ENCODE measurements around the gene MXD1.

GRCh38 chr2:69948032-69948962 is 33.4 kb downstream of the MXD1 start:
- TF ChIP-seq CTCF (IDR thresholded peaks at IDR 0.05), result no peak
- no peak for TF ChIP-seq EZH2phosphoT487 (IDR thresholded peaks at IDR 0.05)

All from neural progenitor cell (in vitro differentiated cells).